HG02938 (cell line): ENCODE results near the gene RAMP1.
"Not testable (repeated sequence)": the region's sequence is repeated elsewhere in the genome, so short reads cannot be mapped to it uniquely, and the experiment has no call there.

Source experiments
- ATAC-seq: cut with Tn5 transposase; IDR thresholded peaks from one replicate; pipeline ENCODE4 v1.9.1; 2021; ENCODE audit warnings: mild to moderate bottlenecking, moderate library complexity; ENCODE audit not compliant: unreplicated experiment

Gene RAMP1

DNA sequence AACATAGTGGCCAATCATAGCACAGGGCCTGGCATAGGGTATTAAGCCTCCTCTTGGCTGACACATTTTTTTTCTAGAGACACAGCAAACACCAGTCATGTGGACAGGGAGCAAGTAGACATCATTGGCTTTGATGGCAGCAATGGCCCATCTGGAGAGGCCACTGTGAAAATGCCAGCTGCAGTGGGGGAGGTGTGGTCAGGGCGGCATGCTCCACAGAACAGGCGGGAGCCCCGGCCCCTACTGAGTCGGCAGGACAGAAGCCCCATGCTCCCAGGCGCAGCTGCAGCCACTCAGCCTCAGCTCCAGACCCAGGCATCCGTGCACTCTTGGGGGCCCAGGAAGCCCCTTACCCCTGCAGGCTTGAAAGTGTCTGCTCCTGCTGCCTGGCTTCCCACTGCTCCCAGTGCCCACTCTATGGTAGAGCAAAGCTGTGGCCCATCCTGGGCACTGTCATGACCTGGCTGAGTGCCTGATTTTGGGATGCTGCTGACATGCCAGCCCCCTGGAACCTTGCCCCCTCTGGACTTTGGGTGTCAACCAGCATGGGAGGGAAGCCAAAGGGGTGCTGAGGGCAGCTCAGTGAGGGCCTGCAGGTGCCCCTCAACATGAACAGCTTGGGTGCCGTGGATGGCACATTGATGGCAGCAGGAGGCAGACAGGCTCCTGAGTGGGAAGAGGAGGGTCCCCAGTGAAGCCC lies 84.1 kb downstream of the RAMP1 start:
- no peak for ATAC-seq

GRCh38 chr2:237944302-237944701 lies 84.9 kb downstream of the RAMP1 start:
- ATAC-seq, result no peak

- no peak for ATAC-seq
Measured at GRCh38 chr2:237946423-237946822, 87.0 kb downstream of the RAMP1 start.

DNA sequence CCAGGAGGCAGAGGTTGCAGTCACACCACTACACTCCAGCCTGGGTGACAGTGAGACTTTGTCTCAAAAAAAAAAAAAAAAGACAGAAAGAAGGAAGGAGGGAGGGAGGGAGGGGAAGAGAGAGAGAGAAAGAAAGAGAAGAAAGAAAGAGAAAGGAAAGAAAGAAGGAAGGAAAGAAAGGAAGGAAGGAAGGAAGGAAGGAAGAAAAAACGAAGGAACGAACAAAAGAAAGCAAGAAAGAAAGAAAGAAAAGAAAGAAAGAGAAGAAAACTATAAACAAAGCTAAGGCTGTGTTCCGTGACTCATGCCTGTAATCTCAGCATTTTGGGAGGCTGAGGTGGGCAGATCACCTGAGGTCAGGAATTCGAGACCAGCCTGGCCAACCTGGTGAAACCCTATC lies 91.9 kb downstream of the RAMP1 start:
- not testable (repeated sequence) for ATAC-seq

DNA sequence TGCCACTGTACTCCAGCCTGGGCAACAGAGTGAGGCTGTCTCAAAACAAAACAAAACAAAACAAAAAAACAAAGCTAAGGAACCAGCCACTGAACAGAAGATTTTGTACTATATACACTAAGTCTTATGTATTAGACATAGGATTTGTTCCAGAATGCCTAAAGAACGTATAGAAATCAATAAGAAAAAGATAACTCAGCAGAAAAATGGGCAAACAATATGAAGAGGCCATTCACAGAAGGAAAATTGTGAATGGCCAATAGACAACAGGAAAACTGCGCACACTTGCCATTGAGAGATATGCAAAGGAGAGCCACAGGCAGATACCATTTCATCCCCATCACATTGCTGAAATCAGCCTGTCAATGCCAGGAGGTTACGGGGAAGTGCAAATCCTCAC lies 92.5 kb downstream of the RAMP1 start:
- ATAC-seq, result no peak

DNA sequence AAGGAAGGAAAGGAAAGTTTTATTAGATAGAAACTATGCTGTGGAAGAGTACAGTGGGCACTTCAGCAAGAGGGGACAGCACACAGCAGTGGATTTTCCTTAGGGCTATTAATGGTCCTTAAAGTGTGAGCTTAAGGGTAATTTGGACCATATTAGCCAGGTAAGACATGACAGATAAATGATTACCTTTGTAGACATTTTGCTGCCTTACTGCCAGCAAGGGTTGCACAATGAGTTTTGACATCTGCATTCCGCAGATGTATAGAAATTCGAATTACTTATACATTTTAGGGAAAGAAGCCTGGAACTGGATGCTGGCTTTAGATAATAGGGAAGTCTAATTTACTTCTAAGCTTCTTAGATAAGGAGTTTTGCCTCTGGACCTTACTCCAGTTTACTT lies 93.4 kb downstream of the RAMP1 start:
- ATAC-seq, result no peak

- no peak for ATAC-seq
Measured at GRCh38 chr2:237955640-237956401, 96.4 kb downstream of the RAMP1 start.

DNA sequence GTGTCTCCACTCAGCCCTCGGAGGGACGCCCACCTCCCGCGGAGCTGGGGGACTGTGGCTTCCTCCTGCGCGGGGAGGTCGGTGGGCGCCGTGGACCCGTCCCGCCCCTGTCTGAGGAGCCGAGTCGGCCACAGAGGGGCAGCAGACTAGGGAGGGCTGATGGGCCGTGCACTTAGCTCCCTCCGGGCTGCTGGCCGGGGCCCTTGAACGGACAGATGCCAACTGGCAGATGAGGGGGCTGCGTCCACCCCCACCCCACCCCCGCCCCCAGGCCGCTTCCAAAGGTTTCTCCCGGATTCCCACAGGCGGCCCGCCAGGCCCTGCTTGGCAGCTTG lies 96.9 kb downstream of the RAMP1 start:
- ATAC-seq, result no peak

GRCh38 chr2:237961637-237962036 lies 102.2 kb downstream of the RAMP1 start:
- ATAC-seq, result no peak
